Measurements from ENCODE around the gene DEK.

DNA sequence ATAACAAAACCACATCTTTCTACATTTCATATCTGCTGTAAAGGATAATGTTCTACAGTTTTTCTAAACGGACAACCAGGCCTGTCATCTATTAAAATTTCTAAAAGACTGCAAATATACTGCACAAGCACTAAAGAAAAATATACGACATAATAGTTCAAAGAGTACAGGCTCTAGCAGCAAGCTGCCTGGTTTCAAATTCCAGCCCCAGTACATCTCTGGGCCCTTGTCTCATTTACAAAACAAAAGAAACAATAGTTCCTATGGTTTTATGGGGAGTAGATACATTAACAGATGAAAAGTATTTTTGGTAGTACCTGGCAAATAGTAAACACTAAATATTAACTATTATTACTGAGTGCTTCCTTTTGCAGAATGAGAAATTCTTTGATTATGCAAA is 24.1 kb downstream of the DEK start:
- TF ChIP-seq, protein P1, sequence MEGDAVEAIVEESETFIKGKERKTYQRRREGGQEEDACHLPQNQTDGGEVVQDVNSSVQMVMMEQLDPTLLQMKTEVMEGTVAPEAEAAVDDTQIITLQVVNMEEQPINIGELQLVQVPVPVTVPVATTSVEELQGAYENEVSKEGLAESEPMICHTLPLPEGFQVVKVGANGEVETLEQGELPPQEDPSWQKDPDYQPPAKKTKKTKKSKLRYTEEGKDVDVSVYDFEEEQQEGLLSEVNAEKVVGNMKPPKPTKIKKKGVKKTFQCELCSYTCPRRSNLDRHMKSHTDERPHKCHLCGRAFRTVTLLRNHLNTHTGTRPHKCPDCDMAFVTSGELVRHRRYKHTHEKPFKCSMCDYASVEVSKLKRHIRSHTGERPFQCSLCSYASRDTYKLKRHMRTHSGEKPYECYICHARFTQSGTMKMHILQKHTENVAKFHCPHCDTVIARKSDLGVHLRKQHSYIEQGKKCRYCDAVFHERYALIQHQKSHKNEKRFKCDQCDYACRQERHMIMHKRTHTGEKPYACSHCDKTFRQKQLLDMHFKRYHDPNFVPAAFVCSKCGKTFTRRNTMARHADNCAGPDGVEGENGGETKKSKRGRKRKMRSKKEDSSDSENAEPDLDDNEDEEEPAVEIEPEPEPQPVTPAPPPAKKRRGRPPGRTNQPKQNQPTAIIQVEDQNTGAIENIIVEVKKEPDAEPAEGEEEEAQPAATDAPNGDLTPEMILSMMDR (IDR thresholded peaks at IDR 0.05; ENCODE audit: low read depth, low read length) = no peak
- no peak for TF ChIP-seq POLR2A (IDR thresholded peaks at IDR 0.05; ENCODE audit: extremely low read depth, insufficient read length)
